ENCODE data around the gene TBC1D1. TPM values are rescaled to one million over a fixed set of nuclear protein-coding genes. Genes with fewer than 3 reads are reported as not detected.

Gene TBC1D1
- total RNA-seq, 1 donor from 2014 or later = 96.0 TPM

GRCh38 chr4:37949636-37950426 lies 58.9 kb downstream of the TBC1D1 start:
- Histone ChIP-seq H3K27ac (no peak overlapping the region), H3K4me1 (no peaks in the 10 kb centered on the region), H3K9me3 (no peaks in the 10 kb centered on the region), H3K4me3 (no peak overlapping the region), H3K27me3 (no peaks in the 10 kb centered on the region), H3K36me3 (no peaks in the 10 kb centered on the region)
- intact Hi-C loops (cut with DNase I) = no loop called here
- DNase-seq (ENCODE audit: extremely low spot score in 2 of 2) = no peak
- TF ChIP-seq CTCF (IDR thresholded peaks at IDR 0.05) (no peak), POLR2A (IDR thresholded peaks at IDR 0.05) (no peak), POLR2AphosphoS5 (IDR thresholded peaks at IDR 0.05; ENCODE audit: insufficient read depth in 1 of 2, low read depth in 1 of 2) (no peak)

DNA sequence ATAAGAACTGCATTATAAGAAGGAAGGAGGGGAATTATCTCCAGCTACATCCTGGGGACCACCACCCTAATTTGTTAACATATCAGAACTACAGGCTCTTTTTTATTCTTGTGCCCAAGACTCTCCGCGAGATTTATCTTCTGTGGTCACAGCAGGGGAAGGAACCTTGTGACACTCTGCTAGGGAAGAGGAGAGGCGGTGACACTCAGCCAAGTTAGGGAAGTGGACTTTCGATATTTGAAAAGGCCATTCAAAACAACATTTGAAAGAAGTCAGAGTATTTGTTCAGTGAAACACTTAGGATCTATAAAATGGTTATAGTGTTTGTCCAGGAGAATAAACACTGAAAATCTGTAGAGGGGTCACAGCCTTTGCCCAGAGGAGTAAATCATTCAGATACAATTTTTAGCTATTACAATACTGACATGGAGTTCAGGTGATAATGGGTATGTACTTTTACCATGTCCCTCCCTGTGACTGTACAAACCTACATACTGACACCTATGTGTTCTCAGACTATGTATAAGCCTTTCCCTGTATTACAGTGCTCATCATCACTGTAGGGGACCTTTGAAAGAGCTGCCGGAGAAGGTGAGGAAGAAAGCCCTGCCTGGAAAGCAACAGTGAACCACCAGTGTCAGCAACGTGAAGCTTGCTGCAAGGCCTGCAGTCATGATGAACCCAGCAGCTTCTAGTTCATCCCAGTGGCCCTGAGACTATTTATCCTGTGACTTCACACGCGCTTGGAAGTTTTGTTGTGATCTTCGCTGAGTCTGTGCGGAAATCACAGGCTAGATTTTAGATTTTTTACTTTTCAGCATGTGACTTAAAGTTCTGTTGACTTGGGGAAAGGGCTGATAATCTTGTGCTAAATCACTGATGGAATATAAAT lies 60.8 kb downstream of the TBC1D1 start:
- H3K27ac ChIP-seq = no peak overlapping the region

DNA sequence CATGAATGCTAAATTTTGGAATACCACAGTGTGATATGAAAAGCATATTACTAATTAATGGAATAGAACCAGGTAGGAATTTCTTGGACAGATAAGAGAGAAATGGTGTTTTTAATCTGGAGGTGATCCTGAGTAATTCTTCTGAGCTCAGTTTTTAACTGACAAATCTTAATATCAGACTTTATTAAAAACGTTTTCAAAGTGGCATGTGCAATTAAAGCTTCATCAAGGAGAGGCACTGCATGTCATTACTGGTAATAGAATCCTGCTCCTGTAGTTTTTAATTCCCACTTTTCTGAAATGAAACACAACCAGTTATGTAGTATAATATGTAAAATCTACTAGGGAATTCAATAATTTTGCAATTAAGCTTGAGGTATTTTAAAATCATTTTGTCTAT lies 62.3 kb downstream of the TBC1D1 start:
- no peak overlapping the region for H3K27ac ChIP-seq
- H3K36me3 ChIP-seq = no peaks in the 10 kb centered on the region
- TF ChIP-seq POLR2A (IDR thresholded peaks at IDR 0.05) (no peak), CTCF (IDR thresholded peaks at IDR 0.05) (no peak), POLR2AphosphoS5 (IDR thresholded peaks at IDR 0.05; ENCODE audit: insufficient read depth in 1 of 2, low read depth in 1 of 2) (no peak)
- H3K9me3 ChIP-seq = no peaks in the 10 kb centered on the region
- intact Hi-C loops (cut with DNase I) = no loop called here
- H3K4me1 ChIP-seq = no peaks in the 10 kb centered on the region
- no peak for DNase-seq (ENCODE audit: extremely low spot score in 2 of 2)
- no peak overlapping the region for H3K4me3 ChIP-seq
- H3K27me3 ChIP-seq = no peaks in the 10 kb centered on the region

More for the DNA sequence above, 60.8 kb downstream of the TBC1D1 start:
- intact Hi-C loops (cut with DNase I) = no loop called here
- Histone ChIP-seq H3K27me3 (no peaks in the 10 kb centered on the region), H3K9me3 (no peaks in the 10 kb centered on the region), H3K4me3 (no peak overlapping the region), H3K4me1 (no peaks in the 10 kb centered on the region), H3K36me3 (no peaks in the 10 kb centered on the region)
- DNase-seq (ENCODE audit: extremely low spot score in 2 of 2) = no peak
- TF ChIP-seq POLR2A (IDR thresholded peaks at IDR 0.05) = no peak
- no peak for TF ChIP-seq POLR2AphosphoS5 (IDR thresholded peaks at IDR 0.05; ENCODE audit: insufficient read depth in 1 of 2, low read depth in 1 of 2)

DNA sequence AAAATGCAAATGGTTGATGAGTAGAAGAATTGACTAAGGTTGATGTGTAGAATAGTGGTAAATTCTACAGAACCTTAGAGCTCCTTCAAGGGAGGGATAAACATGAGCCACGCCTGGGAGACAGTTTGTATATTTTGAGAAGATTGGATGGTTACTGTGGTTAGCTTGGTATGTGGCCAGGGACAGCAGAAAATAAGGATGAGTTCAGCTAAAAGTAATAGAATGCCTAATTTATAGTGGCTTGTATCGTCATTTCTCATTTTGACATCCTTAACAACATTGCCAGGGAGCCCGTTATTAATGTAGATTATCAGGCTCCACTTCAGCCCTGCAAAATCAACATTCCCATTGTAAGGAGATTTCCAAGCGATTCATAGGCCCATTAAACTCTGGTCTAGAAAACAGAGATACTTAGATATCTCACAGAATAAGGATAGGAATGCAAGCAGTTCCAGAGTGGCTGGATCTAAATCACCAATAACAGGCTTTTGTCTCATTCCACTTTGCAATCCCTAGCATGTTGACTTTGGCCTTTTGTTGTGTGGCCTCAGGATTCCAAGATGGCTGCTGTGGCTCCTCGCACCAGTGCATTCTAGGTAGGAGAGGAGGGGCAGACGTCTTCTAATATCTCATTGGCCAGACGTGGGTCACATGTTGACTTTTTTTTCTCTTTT lies 62.9 kb downstream of the TBC1D1 start:
- H3K4me1 ChIP-seq = no peaks in the 10 kb centered on the region
- no peaks in the 10 kb centered on the region for H3K36me3 ChIP-seq

More for the DNA sequence above, 62.9 kb downstream of the TBC1D1 start:
- H3K9me3 ChIP-seq = no peaks in the 10 kb centered on the region
- intact Hi-C loops (cut with DNase I) = no loop called here
- no peaks in the 10 kb centered on the region for H3K27me3 ChIP-seq
- H3K4me3 ChIP-seq = no peak overlapping the region
- DNase-seq (ENCODE audit: extremely low spot score in 2 of 2) = no peak
- no peak overlapping the region for H3K27ac ChIP-seq
- TF ChIP-seq POLR2A (IDR thresholded peaks at IDR 0.05) (no peak), POLR2AphosphoS5 (IDR thresholded peaks at IDR 0.05; ENCODE audit: insufficient read depth in 1 of 2, low read depth in 1 of 2) (no peak), CTCF (IDR thresholded peaks at IDR 0.05) (no peak)

Data from vagina (tissue), 2 donors.